PFSK-1 (cell line): ENCODE data around the gene TTC9.

Experiments used
- FOXP2 ChIP-seq: optimal IDR thresholded peaks from 2 replicates; pipeline ENCODE3; 2011; ENCODE audit warnings: borderline replicate concordance, control low read depth, inconsistent platforms; ENCODE audit not compliant: insufficient read depth; ENCODE audit errors: extremely low read length, extremely low read depth
- POLR2AphosphoS5 ChIP-seq: IDR thresholded peaks from 2 replicates; pipeline ENCODE4 v1.6.1; 2012; ENCODE audit warnings: low read depth, mild to moderate bottlenecking, control low read depth, low read length, moderate library complexity
- SIN3A ChIP-seq: IDR thresholded peaks from 2 replicates; pipeline ENCODE4 v1.6.1; 2012; ENCODE audit warnings: mild to moderate bottlenecking, low read length, moderate library complexity, borderline replicate concordance; ENCODE audit not compliant: insufficient read depth
- TAF1 ChIP-seq: IDR thresholded peaks from 2 replicates; pipeline ENCODE4 v1.6.1; 2012; ENCODE audit warnings: low read length, control low read depth, borderline replicate concordance; ENCODE audit not compliant: insufficient read depth
- TF ChIP-seq, protein P1 (sequence below), 2 experiments: IDR thresholded peaks; 2 replicates each; pipeline versions ENCODE4 v1.6.1 to v1.8.0; 2011 to 2012; ENCODE audit warnings: low read depth in 2 of 2, low read length in 2 of 2, control low read depth in 1 of 2, inconsistent platforms in 1 of 2, mild to moderate bottlenecking in 1 of 2, moderate library complexity in 1 of 2; ENCODE audit not compliant: insufficient read depth in 1 of 2

GRCh38 chr14:70618314-70618713, 23.4 kb upstream of the TTC9 start:
- TF ChIP-seq, protein P1, sequence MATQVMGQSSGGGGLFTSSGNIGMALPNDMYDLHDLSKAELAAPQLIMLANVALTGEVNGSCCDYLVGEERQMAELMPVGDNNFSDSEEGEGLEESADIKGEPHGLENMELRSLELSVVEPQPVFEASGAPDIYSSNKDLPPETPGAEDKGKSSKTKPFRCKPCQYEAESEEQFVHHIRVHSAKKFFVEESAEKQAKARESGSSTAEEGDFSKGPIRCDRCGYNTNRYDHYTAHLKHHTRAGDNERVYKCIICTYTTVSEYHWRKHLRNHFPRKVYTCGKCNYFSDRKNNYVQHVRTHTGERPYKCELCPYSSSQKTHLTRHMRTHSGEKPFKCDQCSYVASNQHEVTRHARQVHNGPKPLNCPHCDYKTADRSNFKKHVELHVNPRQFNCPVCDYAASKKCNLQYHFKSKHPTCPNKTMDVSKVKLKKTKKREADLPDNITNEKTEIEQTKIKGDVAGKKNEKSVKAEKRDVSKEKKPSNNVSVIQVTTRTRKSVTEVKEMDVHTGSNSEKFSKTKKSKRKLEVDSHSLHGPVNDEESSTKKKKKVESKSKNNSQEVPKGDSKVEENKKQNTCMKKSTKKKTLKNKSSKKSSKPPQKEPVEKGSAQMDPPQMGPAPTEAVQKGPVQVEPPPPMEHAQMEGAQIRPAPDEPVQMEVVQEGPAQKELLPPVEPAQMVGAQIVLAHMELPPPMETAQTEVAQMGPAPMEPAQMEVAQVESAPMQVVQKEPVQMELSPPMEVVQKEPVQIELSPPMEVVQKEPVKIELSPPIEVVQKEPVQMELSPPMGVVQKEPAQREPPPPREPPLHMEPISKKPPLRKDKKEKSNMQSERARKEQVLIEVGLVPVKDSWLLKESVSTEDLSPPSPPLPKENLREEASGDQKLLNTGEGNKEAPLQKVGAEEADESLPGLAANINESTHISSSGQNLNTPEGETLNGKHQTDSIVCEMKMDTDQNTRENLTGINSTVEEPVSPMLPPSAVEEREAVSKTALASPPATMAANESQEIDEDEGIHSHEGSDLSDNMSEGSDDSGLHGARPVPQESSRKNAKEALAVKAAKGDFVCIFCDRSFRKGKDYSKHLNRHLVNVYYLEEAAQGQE (IDR thresholded peaks at IDR 0.05; ENCODE audit: insufficient read depth in 1 of 2, low read depth in 2 of 2, low read length in 2 of 2), result no peak
- TF ChIP-seq POLR2AphosphoS5, result no peak
- TF ChIP-seq SIN3A, result no peak
- TF ChIP-seq TAF1, result no peak
- no peak for TF ChIP-seq FOXP2
